Measurements from ENCODE around the gene SIRT7.

DNA sequence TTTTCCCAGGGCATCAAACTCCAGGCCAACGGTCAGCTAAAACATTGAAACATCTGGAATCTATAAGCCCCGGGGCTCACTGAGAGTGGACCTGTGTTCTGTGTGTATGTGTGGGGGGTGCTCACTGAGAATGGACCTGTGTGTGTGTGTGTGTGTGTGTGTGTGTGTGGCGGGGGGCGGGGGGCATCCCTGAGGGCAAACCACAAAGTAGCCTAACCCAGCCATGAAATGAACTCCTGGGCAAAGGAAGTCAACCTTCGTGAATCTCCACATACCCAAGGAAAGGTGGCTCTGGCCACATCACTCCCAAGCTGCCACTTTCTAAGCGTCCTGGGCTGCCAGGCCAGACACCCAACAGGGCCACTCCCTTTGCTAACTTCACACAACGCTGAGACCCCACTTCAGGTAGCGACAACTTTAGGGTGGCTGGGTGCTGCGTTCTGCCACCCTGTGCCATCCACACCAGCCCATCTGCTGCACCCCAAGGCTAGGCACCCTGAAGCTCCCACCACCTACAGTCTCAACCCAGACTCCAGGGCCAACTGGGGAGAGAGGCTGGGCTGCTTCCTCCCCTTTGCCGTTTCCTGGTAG lies 8.0 kb upstream of the SIRT7 start:
- TF ChIP-seq POLR2AphosphoS5 (IDR thresholded peaks at IDR 0.05) (no peak), POLR2A (IDR thresholded peaks at IDR 0.05) (no peak)

All from gastroesophageal sphincter (tissue), 2 donors.